Endothelial cell of umbilical vein (primary cell): ENCODE results near the gene PLOD1. TPM values are rescaled to one million over a fixed set of nuclear protein-coding genes. Genes with fewer than 3 reads are reported as not detected.

Source experiments
- BruUV-seq: library from RNA; stranded (reverse); fragments of 400-500 nt; replicated peaks from 2 replicates; lab custom pipeline; 2021; lab: Mats Ljungman, UMichigan
- CTCF ChIA-PET: fragments of 300-600, 350-600 bp; sonication (Branson Sonifier 250); formaldehyde crosslinking; loops from one replicate; lab custom pipeline; 2021; ENCODE audit warnings: antibody characterized with exemption, inconsistent platforms; lab: Charles Lee
- POLR2A ChIA-PET: fragments of 300-600, 350-600 bp; sonication (Branson Sonifier 250); formaldehyde crosslinking; loops from one replicate; lab custom pipeline; 2021; ENCODE audit warnings: antibody characterized with exemption, inconsistent platforms; lab: Charles Lee
- DNase-seq: peaks from one replicate; pipeline ENCODE4 v3.0.0-alpha.2; 2011; ENCODE audit warnings: low read depth, low spot score
- FAIRE-seq: peaks from 2 replicates; lab custom pipeline; 2011; peaks lifted over from hg19 to GRCh38; lab: Jason Lieb, UNC
- H2AFZ ChIP-seq: 2 replicates; pipeline ENCODE4 v1.6.0; 2012; ENCODE audit warnings: low read depth, low read length, control low read depth, inconsistent platforms
- H3K27ac ChIP-seq: 2 replicates; pipeline ENCODE4 v1.5.1; 2011; ENCODE audit warnings: low read depth, mild to moderate bottlenecking, control low read depth, low read length, moderate library complexity; ENCODE audit not compliant: insufficient read depth
- H3K27me3 ChIP-seq, 2 experiments: 2 replicates each; pipeline versions ENCODE4 v1.6.0 to v1.6.1; 2011; ENCODE audit warnings: low read length in 2 of 2, mixed read lengths in 1 of 2; ENCODE audit not compliant: control insufficient read depth in 2 of 2, insufficient read depth in 2 of 2
- H3K36me3 ChIP-seq, 2 experiments: 2 replicates in 1 of 2; 3 replicates in 1 of 2; pipeline ENCODE4 v1.5.1; 2011; ENCODE audit warnings: low read length in 2 of 2, mild to moderate bottlenecking in 1 of 2, moderate library complexity in 1 of 2; ENCODE audit not compliant: control insufficient read depth in 2 of 2, insufficient read depth in 2 of 2; ENCODE audit errors: extremely low read depth in 1 of 2
- H3K4me1 ChIP-seq: 3 replicates; pipeline ENCODE4 v1.5.1; 2011; ENCODE audit warnings: mild to moderate bottlenecking, low read length; ENCODE audit not compliant: control insufficient read depth, insufficient read depth; ENCODE audit errors: extremely low read depth
- H3K4me2 ChIP-seq: 2 replicates; pipeline ENCODE4 v1.6.1; 2011; ENCODE audit warnings: low read length, control low read depth, mixed read lengths; ENCODE audit not compliant: insufficient read depth
- H3K4me3 ChIP-seq, 3 experiments: fragments of 200-600 bp in 1 of 3; sonication (generic), shearing (Covaris generic) in 1 of 3; replicated peaks in 1 of 3; 2 replicates each; pipeline ENCODE4 v1.5.1; 2011 to 2016; ENCODE audit warnings: control low read depth in 3 of 3, low read length in 3 of 3, mild to moderate bottlenecking in 2 of 3, inconsistent platforms in 1 of 3, low read depth in 1 of 3, moderate library complexity in 1 of 3; ENCODE audit not compliant: insufficient read depth in 1 of 3
- H3K79me2 ChIP-seq: 2 replicates; pipeline ENCODE4 v1.6.0; 2012; ENCODE audit warnings: low read length, inconsistent platforms; ENCODE audit not compliant: control insufficient read depth, insufficient read depth
- H3K9ac ChIP-seq: replicated peaks from 2 replicates; pipeline ENCODE3; 2011; ENCODE audit warnings: low read length, control low read depth; ENCODE audit not compliant: insufficient read depth; ENCODE audit errors: extremely low read depth
- H3K9me1 ChIP-seq: replicated peaks from 3 replicates; pipeline ENCODE4 v1.6.0; 2011; ENCODE audit warnings: mild to moderate bottlenecking, low read length; ENCODE audit not compliant: control insufficient read depth, insufficient read depth; ENCODE audit errors: extremely low read depth
- H3K9me3 ChIP-seq: replicated peaks from 2 replicates; pipeline ENCODE4 v1.5.1; 2012; ENCODE audit warnings: low read length, inconsistent platforms; ENCODE audit not compliant: control insufficient read depth, insufficient read depth
- H4K20me1 ChIP-seq: replicated peaks from 2 replicates; pipeline ENCODE3; 2011; ENCODE audit warnings: mild to moderate bottlenecking, low read length; ENCODE audit not compliant: control insufficient read depth, insufficient read depth; ENCODE audit errors: extremely low read depth
- CTCF ChIP-seq, 2 donors: IDR thresholded peaks; 1 replicate in 1 of 2; 2 replicates in 1 of 2; pipeline ENCODE4 v1.5.1; 2011; ENCODE audit warnings: low read length in 2 of 2, mild to moderate bottlenecking in 2 of 2, moderate library complexity in 2 of 2, control low read depth in 1 of 2, inconsistent platforms in 1 of 2, low read depth in 1 of 2; ENCODE audit not compliant: insufficient read depth in 1 of 2; ENCODE audit errors: extremely low read depth in 1 of 2
- EZH2 ChIP-seq: IDR thresholded peaks from 2 replicates; pipeline ENCODE4 v1.6.1; 2012; ENCODE audit warnings: borderline replicate concordance, low read depth, mild to moderate bottlenecking, moderate library complexity, low read length, inconsistent platforms; ENCODE audit not compliant: severe bottlenecking
- FOS ChIP-seq: IDR thresholded peaks from 2 replicates; pipeline ENCODE4 v1.6.1; 2011; ENCODE audit warnings: mild to moderate bottlenecking, low read length, moderate library complexity, borderline replicate concordance; ENCODE audit not compliant: insufficient read depth
- GATA2 ChIP-seq: IDR thresholded peaks from 2 replicates; pipeline ENCODE4 v1.7.0; 2011; ENCODE audit warnings: low read depth, mild to moderate bottlenecking, moderate library complexity, mixed read lengths, low read length; ENCODE audit not compliant: insufficient read length, insufficient read depth
- JUN ChIP-seq: IDR thresholded peaks from 2 replicates; pipeline ENCODE4 v1.6.1; 2011; ENCODE audit warnings: borderline replicate concordance, low read depth; ENCODE audit not compliant: insufficient read length, insufficient read depth
- MAX ChIP-seq: IDR thresholded peaks from 2 replicates; pipeline ENCODE4 v1.6.1; 2011; ENCODE audit not compliant: insufficient read depth, insufficient read length
- MYC ChIP-seq: IDR thresholded peaks from one replicate; pipeline ENCODE4 v1.6.1; 2011; ENCODE audit warnings: mild to moderate bottlenecking, low read depth, low read length
- POLR2A ChIP-seq: IDR thresholded peaks from 2 replicates; pipeline ENCODE4 v1.6.1; 2012; ENCODE audit warnings: low read depth, mild to moderate bottlenecking, control low read depth, low read length
- POLR2AphosphoS5 ChIP-seq: IDR thresholded peaks from 2 replicates; pipeline ENCODE4 v1.6.1; 2012; ENCODE audit warnings: low read depth, mild to moderate bottlenecking, control low read depth, low read length, moderate library complexity; ENCODE audit not compliant: insufficient read depth
- dilution Hi-C: fragments of 300-500 bp; cut with MboI; formaldehyde crosslinking; loops from one replicate; pipeline ENCODE4 v1.15.0; 2019; ENCODE audit warnings: low sequenced_read_pairs; ENCODE audit not compliant: extremely low pct_ligation_motif_present
- intact Hi-C: fragments of 100-400 bp; cut with micrococcal nuclease; formaldehyde crosslinking; loops from one replicate; pipeline ENCODE4 v1.10.0; 2022
- polyA plus RNA-seq, 4 experiments: library from polyadenylated mRNA; depleted of rRNA in 3 of 4; stranded (reverse) in 3 of 4; unstranded in 1 of 4; fragments of >200 nt; gene quantifications; 2 replicates each; pipeline versions ENCODE4 v1.2.1 to v1.2.3, GENCODE V29; 2011 to 2012; ENCODE audit warnings: missing spikeins in 1 of 4
- total RNA-seq: library from RNA; stranded (reverse); gene quantifications from 2 replicates; pipeline ENCODE4 v1.2.3, GENCODE V29; 2021

Gene PLOD1
- total and polyA plus RNA-seq, 2 donors (not counting 3 experiments of a cell fraction or from before 2014, with no cell fraction given), result 260 to 412 TPM

- no peak overlapping the region for H3K4me2 ChIP-seq
- ChIA-PET CTCF (no interaction called here), POLR2A (no interaction called here)
- dilution Hi-C loops, result no loop called here
- DNase-seq, result no peak
- H3K9me3 ChIP-seq, result no peaks in the 10 kb centered on the region
- H3K4me1 ChIP-seq, result no peaks in the 10 kb centered on the region
- H3K9ac ChIP-seq, result no peak overlapping the region
- H3K9me1 ChIP-seq, result no peaks in the 10 kb centered on the region
- peaks cover 6% of the 10 kb centered on the region for H3K79me2 ChIP-seq
- FAIRE-seq, result no peak
- H3K27me3 ChIP-seq, result no peaks in the 10 kb centered on the region
- TF ChIP-seq JUN, result no peak
- no peak for TF ChIP-seq MAX
- TF ChIP-seq POLR2AphosphoS5, result no peak
- peaks cover 4 to 9% of the 10 kb centered on the region in 2 experiments for H3K36me3 ChIP-seq
- no peak overlapping the region for H3K4me3 ChIP-seq
- no TSS peak for BruUV-seq
- intact Hi-C loops, result no loop called here
- no peak overlapping the region for H2AFZ ChIP-seq
- no peaks in the 10 kb centered on the region for H4K20me1 ChIP-seq
- no peak overlapping the region for H3K27ac ChIP-seq
These were observed 9.1 kb downstream of the PLOD1 start for GRCh38 chr1:11943619-11944018.

- TF ChIP-seq POLR2A (no peak), MAX (no peak), GATA2 (no peak), EZH2 (no peak), JUN (no peak), POLR2AphosphoS5 (no peak), CTCF (IDR thresholded peaks at IDR 0.05; ENCODE audit: extremely low read depth in 1 of 2, insufficient read depth in 1 of 2, low read depth in 1 of 2, low read length in 2 of 2) (no peak), MYC (no peak), FOS (no peak)
- peaks cover 3% of the 10 kb centered on the region for H3K79me2 ChIP-seq
- BruUV-seq, result no TSS peak
- H3K9ac ChIP-seq, result no peak overlapping the region
- H4K20me1 ChIP-seq, result no peaks in the 10 kb centered on the region
- no peak overlapping the region for H3K27ac ChIP-seq
- FAIRE-seq (no peak), DNase-seq (no peak)
- H3K36me3 ChIP-seq, result peaks cover 4 to 13% of the 10 kb centered on the region in 2 experiments
- POLR2A ChIA-PET, result interaction anchor here (0.5 kb wide), 1 partner anchor 130 kb away, joined by 3 read pairs; no protein-coding TSS in a partner anchor
- H3K9me3 ChIP-seq, result no peaks in the 10 kb centered on the region
- no peaks in the 10 kb centered on the region for H3K4me1 ChIP-seq
- CTCF ChIA-PET, result no interaction called here
- H3K4me2 ChIP-seq, result no peak overlapping the region
- H3K9me1 ChIP-seq, result no peaks in the 10 kb centered on the region
- no peak overlapping the region for H3K4me3 ChIP-seq
- dilution Hi-C loops, result no loop called here
- intact Hi-C loops, result no loop called here
- no peak overlapping the region for H2AFZ ChIP-seq
- H3K27me3 ChIP-seq, result no peaks in the 10 kb centered on the region
These were observed 9.9 kb downstream of the PLOD1 start for GRCh38 chr1:11944358-11944931.
